ENCODE measurements around the gene SS18. TPM values are rescaled to one million over a fixed set of nuclear protein-coding genes. Genes with fewer than 3 reads are reported as not detected.

The SS18 gene, protein sequence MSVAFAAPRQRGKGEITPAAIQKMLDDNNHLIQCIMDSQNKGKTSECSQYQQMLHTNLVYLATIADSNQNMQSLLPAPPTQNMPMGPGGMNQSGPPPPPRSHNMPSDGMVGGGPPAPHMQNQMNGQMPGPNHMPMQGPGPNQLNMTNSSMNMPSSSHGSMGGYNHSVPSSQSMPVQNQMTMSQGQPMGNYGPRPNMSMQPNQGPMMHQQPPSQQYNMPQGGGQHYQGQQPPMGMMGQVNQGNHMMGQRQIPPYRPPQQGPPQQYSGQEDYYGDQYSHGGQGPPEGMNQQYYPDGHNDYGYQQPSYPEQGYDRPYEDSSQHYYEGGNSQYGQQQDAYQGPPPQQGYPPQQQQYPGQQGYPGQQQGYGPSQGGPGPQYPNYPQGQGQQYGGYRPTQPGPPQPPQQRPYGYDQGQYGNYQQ
- total RNA-seq (2022; extraction: Qiagen RNA extraction; ENCODE audit: low read depth) = 50.1 to 75.7 TPM (median 58.8 TPM) in 5 replicates

DNA sequence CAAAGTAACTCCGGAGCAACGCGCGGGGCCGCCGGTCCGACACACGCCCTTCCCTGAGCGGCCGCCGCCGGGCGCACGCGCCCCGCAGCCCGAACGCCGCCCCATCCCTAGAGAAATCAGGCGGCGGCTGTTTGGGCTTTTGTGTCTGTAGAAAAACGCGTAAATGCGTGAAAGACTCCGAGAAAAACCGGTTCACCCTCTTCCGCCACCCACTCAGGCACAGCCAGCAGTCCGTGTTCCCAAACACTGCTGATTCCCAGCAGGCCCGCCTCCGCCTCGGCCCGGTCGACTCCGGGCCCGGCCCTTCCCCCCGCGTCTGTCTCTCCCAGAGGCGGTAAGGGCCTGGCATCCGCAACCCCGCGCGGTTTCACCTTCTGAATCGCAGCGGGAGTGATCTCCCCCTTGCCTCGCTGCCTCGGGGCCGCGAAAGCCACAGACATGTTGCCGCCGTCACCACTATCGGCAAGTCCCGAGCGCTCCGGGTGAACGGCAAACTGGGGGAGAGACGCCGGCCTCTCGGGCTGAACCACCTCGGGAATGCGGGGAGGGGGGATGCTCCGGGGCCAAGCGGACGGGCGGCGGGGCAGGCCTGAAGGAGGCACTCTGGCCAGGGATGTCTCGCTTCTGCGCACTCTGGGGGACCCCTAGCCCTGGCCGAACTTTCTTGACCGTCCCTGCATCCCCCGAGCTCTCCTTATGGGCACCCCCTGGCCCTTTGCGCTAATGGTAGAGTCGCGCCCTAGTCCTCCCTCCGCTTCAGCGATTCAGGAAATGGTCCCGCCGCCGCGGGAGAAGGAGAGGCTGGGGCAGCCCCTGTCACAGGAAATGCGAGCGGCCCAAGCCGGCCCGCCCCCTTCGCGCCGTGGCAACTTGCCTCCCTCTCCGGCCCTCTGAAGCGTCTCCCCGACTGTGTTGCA lies at the start of gene SS18:
TSS of gene SS18 (minus strand) at position 484 of the 917 bp plus-strand sequence. CDS start at position 440, 44 bp downstream.

DNA sequence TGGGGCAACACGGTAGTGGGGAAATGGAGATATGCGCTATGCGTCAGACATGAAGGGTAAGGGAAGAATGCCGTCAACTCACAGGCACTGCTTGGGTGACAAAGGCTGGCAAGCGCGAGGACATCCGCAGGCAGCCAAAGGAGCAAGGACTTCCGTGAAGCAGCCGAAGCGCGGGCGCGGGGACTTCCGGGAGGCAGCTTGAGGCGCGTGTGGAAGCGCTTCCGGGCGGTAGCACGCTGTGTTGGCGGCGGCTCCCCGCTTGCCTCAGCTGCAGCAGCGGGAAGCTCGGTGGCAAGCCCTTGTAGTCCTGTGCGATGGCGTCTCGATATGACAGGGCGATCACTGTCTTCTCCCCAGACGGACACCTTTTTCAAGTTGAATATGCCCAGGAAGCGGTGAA lies 43.2 kb upstream of the SS18 start, which contains the start of gene PSMA8:
TSS of gene PSMA8 (plus strand) at position 218 of the 400 bp plus-strand sequence. CDS start at position 315, 97 bp downstream.

Other genes starting within 250 kb of the SS18 start
- not detected in 5 replicates for gene PSMA8, start 43.3 kb upstream of the SS18 start, total RNA-seq (2022; extraction: Qiagen RNA extraction; ENCODE audit: low read depth)
- 5.2 to 7.0 TPM (median 5.3 TPM) in 5 replicates for gene TAF4B, start 135.8 kb upstream of the SS18 start, total RNA-seq (2022; extraction: Qiagen RNA extraction; ENCODE audit: low read depth)

All from A549 treated with DMSO at 1 μM for 4 hours (cell line).